Trophoblast cell (in vitro differentiated cells and primary cell): ENCODE measurements around the gene LASP1.

Experiments used
- DNase-seq, 2 donors: peaks; one replicate each; pipeline ENCODE4 v3.0.0-alpha.2; 2016
- H2AFZ ChIP-seq: 2 replicates; pipeline ENCODE4 v1.6.1; 2013; ENCODE audit warnings: low read length, moderate library complexity, mild to moderate bottlenecking; ENCODE audit not compliant: insufficient read depth, poor library complexity
- H2AK5ac ChIP-seq: 2 replicates; pipeline ENCODE4 v1.6.1; 2013; ENCODE audit warnings: mild to moderate bottlenecking, low read length
- H2BK120ac ChIP-seq: 2 replicates; pipeline ENCODE4 v1.6.1; 2013; ENCODE audit warnings: low read length, mild to moderate bottlenecking, moderate library complexity; ENCODE audit not compliant: insufficient read depth, poor library complexity
- H2BK12ac ChIP-seq: 2 replicates; pipeline ENCODE4 v1.6.1; 2013; ENCODE audit warnings: mild to moderate bottlenecking, low read length, moderate library complexity
- H2BK5ac ChIP-seq: 2 replicates; pipeline ENCODE4 v1.6.1; 2013; ENCODE audit warnings: low read length, low read depth, moderate library complexity, mild to moderate bottlenecking; ENCODE audit not compliant: poor library complexity
- H3K14ac ChIP-seq: 2 replicates; pipeline ENCODE4 v1.6.1; 2013; ENCODE audit warnings: mild to moderate bottlenecking, low read length
- H3K18ac ChIP-seq: 2 replicates; pipeline ENCODE4 v1.6.1; 2013; ENCODE audit warnings: mild to moderate bottlenecking, low read length
- H3K23ac ChIP-seq: 2 replicates; pipeline ENCODE4 v1.6.1; 2013; ENCODE audit warnings: low read length
- H3K27ac ChIP-seq: 2 replicates; pipeline ENCODE4 v1.5.1; 2013; ENCODE audit warnings: low read depth, mild to moderate bottlenecking, inconsistent platforms, low read length, moderate library complexity
- H3K27me3 ChIP-seq: 2 replicates; pipeline ENCODE4 v1.6.1; 2013; ENCODE audit warnings: inconsistent platforms, mild to moderate bottlenecking, low read length, moderate library complexity; ENCODE audit not compliant: insufficient read depth
- H3K36me3 ChIP-seq, 2 experiments: 1 replicate in 1 of 2; 2 replicates in 1 of 2; pipeline ENCODE4 v1.6.1; 2013; ENCODE audit warnings: low read length in 2 of 2, mild to moderate bottlenecking in 2 of 2, moderate library complexity in 1 of 2; ENCODE audit not compliant: insufficient read depth in 2 of 2, control insufficient read depth in 1 of 2
- H3K4ac ChIP-seq: 2 replicates; pipeline ENCODE4 v1.6.1; 2013; ENCODE audit warnings: low read depth, mild to moderate bottlenecking, low read length, moderate library complexity
- H3K4me1 ChIP-seq, 2 experiments: 1 replicate in 1 of 2; 2 replicates in 1 of 2; pipeline ENCODE4 v1.6.1; 2013; ENCODE audit warnings: low read length in 2 of 2, mild to moderate bottlenecking in 2 of 2, moderate library complexity in 1 of 2; ENCODE audit not compliant: insufficient read depth in 2 of 2, control insufficient read depth in 1 of 2
- H3K4me2 ChIP-seq: 2 replicates; pipeline ENCODE4 v1.6.1; 2013; ENCODE audit warnings: inconsistent platforms, mild to moderate bottlenecking, low read length, moderate library complexity
- H3K4me3 ChIP-seq: 2 replicates; pipeline ENCODE4 v1.5.1; 2013; ENCODE audit warnings: mild to moderate bottlenecking, low read depth, low read length, inconsistent platforms
- H3K79me1 ChIP-seq: one replicate; pipeline ENCODE4 v1.6.1; 2013; ENCODE audit warnings: low read length
- H3K79me2 ChIP-seq: 2 replicates; pipeline ENCODE4 v1.6.1; 2013; ENCODE audit warnings: low read length, mild to moderate bottlenecking; ENCODE audit not compliant: control insufficient read depth, insufficient read depth, poor library complexity
- H3K9ac ChIP-seq: 2 replicates; pipeline ENCODE4 v1.6.1; 2013; ENCODE audit warnings: mild to moderate bottlenecking, low read length
- H3K9me3 ChIP-seq: 2 replicates; pipeline ENCODE4 v1.6.1; 2013; ENCODE audit warnings: low read depth, mild to moderate bottlenecking, control low read depth, inconsistent platforms, low read length; ENCODE audit not compliant: insufficient read depth
- H4K12ac ChIP-seq: 2 replicates; pipeline ENCODE4 v1.6.1; 2013; ENCODE audit warnings: low read depth, mild to moderate bottlenecking, low read length, moderate library complexity
- H4K8ac ChIP-seq: 2 replicates; pipeline ENCODE4 v1.6.1; 2013; ENCODE audit warnings: low read depth, mild to moderate bottlenecking, low read length, moderate library complexity
- H4K91ac ChIP-seq: one replicate; pipeline ENCODE4 v1.6.1; 2013; ENCODE audit warnings: low read depth, mild to moderate bottlenecking, low read length, moderate library complexity
- WGBS: extraction: QIAGEN DNeasy Blood & Tissue Kit; methylation state at CpG from one replicate; pipeline ENCODE4 v1.1.7; 2013; ENCODE audit warnings: missing lambda C conversion rate; ENCODE audit not compliant: insufficient read length, insufficient coverage; ENCODE audit errors: extremely low coverage; 5-methylcytosine and 5-hydroxymethylcytosine counted together

The LASP1 gene

DNA sequence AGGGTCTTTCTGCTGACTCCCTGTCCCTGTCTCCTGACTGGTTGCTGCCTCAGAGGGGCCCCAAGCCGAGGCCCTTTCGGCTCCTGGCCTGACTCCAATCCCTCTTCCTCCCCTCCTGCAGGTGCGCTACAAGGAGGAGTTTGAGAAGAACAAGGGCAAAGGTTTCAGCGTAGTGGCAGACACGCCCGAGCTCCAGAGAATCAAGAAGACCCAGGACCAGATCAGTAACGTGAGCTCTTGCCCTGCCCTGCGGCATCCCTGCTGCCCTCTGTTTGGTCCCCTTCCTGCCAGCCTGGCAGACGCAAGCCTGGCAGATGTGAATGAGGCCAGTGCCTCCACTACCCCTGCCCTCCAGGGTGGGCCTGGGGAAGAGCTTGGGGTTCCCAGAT lies 28.4 kb downstream of the LASP1 start:
- H2BK12ac ChIP-seq: no peak overlapping the region
- H3K4me3 ChIP-seq: no peak overlapping the region
- no peaks in the 10 kb centered on the region for H3K9me3 ChIP-seq
- no peak overlapping the region for H2BK120ac ChIP-seq
- H4K91ac ChIP-seq: no peak overlapping the region
- H3K79me2 ChIP-seq: no peaks in the 10 kb centered on the region
- no peak overlapping the region for H3K14ac ChIP-seq
- no CpG with 5 or more reads among the region's 9 CpGs for WGBS
- no peak overlapping the region for H3K9ac ChIP-seq
- DNase-seq: no peak
- no peaks in the 10 kb centered on the region for H3K79me1 ChIP-seq
- no peak overlapping the region for H2AFZ ChIP-seq
- no peak overlapping the region for H4K8ac ChIP-seq
- no peak overlapping the region for H4K12ac ChIP-seq
- no peak overlapping the region for H2AK5ac ChIP-seq
- H3K36me3 ChIP-seq: peaks cover 58 to 66% of the 10 kb centered on the region in 2 experiments
- H3K27me3 ChIP-seq: no peaks in the 10 kb centered on the region
- H3K23ac ChIP-seq: no peak overlapping the region
- H2BK5ac ChIP-seq: no peak overlapping the region
- H3K4me1 ChIP-seq: peaks cover 14 to 16% of the 10 kb centered on the region in 2 experiments
- H3K18ac ChIP-seq: no peak overlapping the region
- no peak overlapping the region for H3K27ac ChIP-seq
- H3K4me2 ChIP-seq: no peak overlapping the region
- no peak overlapping the region for H3K4ac ChIP-seq

DNA sequence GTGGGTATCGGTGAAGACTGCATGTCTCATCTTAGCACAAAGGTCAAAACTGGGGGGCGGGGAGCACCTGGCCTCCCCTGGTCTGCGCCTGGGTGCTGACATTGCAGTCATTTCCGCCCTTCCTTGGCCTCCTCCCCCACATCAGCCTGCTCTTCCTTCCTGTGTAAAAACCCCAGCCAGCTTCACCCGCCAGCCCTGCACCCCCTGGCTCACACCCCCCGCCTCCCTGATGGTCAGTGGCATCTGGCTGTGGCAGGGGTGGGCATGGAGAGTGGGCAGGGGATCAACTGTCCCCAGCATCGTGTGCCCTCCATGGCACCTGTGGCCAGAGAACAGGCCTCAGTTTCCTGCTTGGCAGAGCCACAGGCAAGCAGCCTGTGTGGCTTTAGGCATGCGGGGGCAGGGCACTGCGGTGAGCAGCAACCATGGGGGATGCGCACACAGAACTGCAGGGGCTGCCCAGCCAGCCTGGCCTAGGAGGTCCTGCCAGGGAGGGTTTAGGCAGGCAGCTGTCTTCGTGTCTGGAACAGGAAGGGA lies 29.0 kb downstream of the LASP1 start:
- Histone ChIP-seq H3K27ac (no peak overlapping the region), H3K36me3 (peaks cover 54 to 65% of the 10 kb centered on the region in 2 experiments), H3K18ac (no peak overlapping the region), H3K23ac (no peak overlapping the region), H2BK120ac (no peak overlapping the region), H3K4ac (no peak overlapping the region), H3K27me3 (no peaks in the 10 kb centered on the region), H3K79me1 (no peaks in the 10 kb centered on the region), H3K4me1 (peaks cover 11 to 16% of the 10 kb centered on the region in 2 experiments), H2AFZ (no peak overlapping the region), H3K14ac (no peak overlapping the region), H2AK5ac (no peak overlapping the region), H3K4me2 (no peak overlapping the region), H2BK5ac (no peak overlapping the region), H3K79me2 (no peaks in the 10 kb centered on the region), H3K4me3 (no peak overlapping the region), H4K12ac (no peak overlapping the region), H3K9ac (no peak overlapping the region), H3K9me3 (no peaks in the 10 kb centered on the region), H4K91ac (no peak overlapping the region), H4K8ac (no peak overlapping the region), H2BK12ac (no peak overlapping the region)
- no CpG with 5 or more reads among the region's 11 CpGs for WGBS
- DNase-seq: no peak

DNA sequence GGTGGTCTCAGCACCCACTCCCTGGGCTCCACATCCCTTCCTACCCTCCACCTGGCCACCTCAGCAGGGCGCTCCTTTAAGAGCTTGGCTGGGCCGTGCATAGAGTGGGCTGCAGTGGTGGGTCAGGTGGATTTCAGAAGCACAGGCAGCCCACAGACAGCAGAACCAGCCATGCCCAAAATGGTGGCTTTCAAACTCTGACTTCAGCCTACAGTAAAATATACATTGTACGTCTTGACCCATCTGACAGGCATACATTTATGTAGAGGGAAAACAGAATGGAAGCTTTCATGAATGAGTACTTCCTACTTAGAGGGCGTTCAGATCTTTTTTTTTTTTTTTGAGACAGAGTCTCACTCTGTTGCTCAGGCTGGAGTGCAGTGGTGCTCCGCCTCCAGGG lies 29.6 kb downstream of the LASP1 start:
- H2BK120ac ChIP-seq: no peak overlapping the region
- H2AFZ ChIP-seq: no peak overlapping the region
- no peaks in the 10 kb centered on the region for H3K27me3 ChIP-seq
- H2BK5ac ChIP-seq: no peak overlapping the region
- peaks cover 10 to 16% of the 10 kb centered on the region in 2 experiments for H3K4me1 ChIP-seq
- no peaks in the 10 kb centered on the region for H3K9me3 ChIP-seq
- H3K79me1 ChIP-seq: no peaks in the 10 kb centered on the region
- H3K4me3 ChIP-seq: no peak overlapping the region
- peaks cover 50 to 59% of the 10 kb centered on the region in 2 experiments for H3K36me3 ChIP-seq
- H2BK12ac ChIP-seq: no peak overlapping the region
- whole genome bisulfite sequencing: no CpG with 5 or more reads among the region's 5 CpGs
- H3K27ac ChIP-seq: no peak overlapping the region
- no peak overlapping the region for H4K12ac ChIP-seq
- H4K91ac ChIP-seq: no peak overlapping the region
- H2AK5ac ChIP-seq: no peak overlapping the region
- no peaks in the 10 kb centered on the region for H3K79me2 ChIP-seq
- no peak overlapping the region for H3K23ac ChIP-seq
- no peak overlapping the region for H3K9ac ChIP-seq
- H3K18ac ChIP-seq: no peak overlapping the region
- no peak overlapping the region for H3K4ac ChIP-seq
- no peak overlapping the region for H3K14ac ChIP-seq
- no peak for DNase-seq
- H3K4me2 ChIP-seq: no peak overlapping the region
- H4K8ac ChIP-seq: no peak overlapping the region

DNA sequence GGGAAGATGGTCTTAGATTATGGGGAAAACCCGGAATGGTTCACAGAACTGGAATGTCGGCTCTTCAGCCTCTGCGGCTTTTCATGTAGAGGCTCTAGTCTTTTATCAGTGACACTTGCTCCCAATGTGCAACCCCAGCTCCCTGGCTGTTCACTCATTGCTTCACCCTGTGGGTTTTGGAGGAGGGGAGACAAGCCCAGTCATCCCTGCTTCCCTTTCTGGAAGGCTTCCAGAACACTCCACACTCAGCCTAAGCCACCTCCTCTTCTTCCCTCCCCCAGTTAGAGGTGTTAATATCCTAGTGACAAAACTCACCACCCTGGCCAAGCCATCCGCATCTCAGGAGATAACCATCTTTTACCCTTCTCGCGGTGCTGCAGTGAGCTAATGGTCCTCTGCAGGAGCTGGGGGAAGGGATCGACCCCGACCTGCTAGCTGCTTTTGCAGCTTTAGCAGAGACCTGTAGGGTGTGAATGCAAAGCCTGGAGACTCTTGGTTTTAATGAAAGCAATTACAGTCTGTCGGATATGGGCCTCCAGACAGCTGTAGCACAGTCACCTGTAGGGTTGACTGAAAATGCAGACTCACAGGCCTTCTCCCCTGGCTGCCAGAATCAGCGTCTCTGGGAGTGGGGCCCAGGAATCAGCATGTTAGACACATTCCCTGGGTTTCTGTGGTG lies 31.3 kb downstream of the LASP1 start:
- Histone ChIP-seq H2BK5ac (no peak overlapping the region), H3K4me3 (no peak overlapping the region), H3K27ac (peak overlapping the region; percentile 32), H2AK5ac (no peak overlapping the region), H3K36me3 (peaks cover 48% of the 10 kb centered on the region in 2 experiments), H2BK120ac (no peak overlapping the region), H3K18ac (no peak overlapping the region), H3K27me3 (no peaks in the 10 kb centered on the region), H3K4ac (no peak overlapping the region), H4K12ac (no peak overlapping the region), H3K4me2 (peak overlapping the region; percentile 33), H3K79me1 (no peaks in the 10 kb centered on the region), H3K79me2 (no peaks in the 10 kb centered on the region), H2BK12ac (no peak overlapping the region), H4K8ac (no peak overlapping the region), H3K14ac (no peak overlapping the region), H3K23ac (no peak overlapping the region), H4K91ac (no peak overlapping the region), H3K4me1 (peaks cover 10 to 16% of the 10 kb centered on the region in 2 experiments), H2AFZ (no peak overlapping the region), H3K9ac (no peak overlapping the region), H3K9me3 (no peaks in the 10 kb centered on the region)
- DNase-seq: peak; percentile 62 to 68
- WGBS: no CpG with 5 or more reads among the region's 10 CpGs
